Measurements from ENCODE around the gene SRSF1.
A peak's percentile ranks its signal among the peaks of the same experiment; 100 is the strongest.

SRSF1 gene

DNA sequence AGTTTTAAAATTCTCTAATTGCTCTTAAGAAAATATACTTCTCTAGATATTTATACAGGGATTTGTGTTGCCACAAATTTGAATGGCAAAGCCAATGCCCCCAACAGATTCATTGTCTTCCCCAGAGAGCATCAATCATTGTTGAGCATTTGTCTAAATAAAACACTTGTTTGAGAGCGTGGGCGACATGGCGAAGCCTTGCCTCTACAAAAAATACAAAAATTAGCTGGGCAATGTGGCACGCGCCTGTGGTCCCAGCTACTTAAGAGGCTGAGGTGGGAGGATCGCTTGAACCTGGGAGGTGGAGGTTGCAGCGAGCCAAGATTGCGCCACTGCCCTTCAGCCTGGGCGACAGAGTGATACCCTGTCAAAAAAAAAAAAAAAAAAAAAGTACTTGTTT is 13.4 kb upstream of the SRSF1 start:
- POLR2A ChIA-PET, result no interaction called here
- CTCF ChIA-PET, result no interaction called here
- TF ChIP-seq, protein P1, sequence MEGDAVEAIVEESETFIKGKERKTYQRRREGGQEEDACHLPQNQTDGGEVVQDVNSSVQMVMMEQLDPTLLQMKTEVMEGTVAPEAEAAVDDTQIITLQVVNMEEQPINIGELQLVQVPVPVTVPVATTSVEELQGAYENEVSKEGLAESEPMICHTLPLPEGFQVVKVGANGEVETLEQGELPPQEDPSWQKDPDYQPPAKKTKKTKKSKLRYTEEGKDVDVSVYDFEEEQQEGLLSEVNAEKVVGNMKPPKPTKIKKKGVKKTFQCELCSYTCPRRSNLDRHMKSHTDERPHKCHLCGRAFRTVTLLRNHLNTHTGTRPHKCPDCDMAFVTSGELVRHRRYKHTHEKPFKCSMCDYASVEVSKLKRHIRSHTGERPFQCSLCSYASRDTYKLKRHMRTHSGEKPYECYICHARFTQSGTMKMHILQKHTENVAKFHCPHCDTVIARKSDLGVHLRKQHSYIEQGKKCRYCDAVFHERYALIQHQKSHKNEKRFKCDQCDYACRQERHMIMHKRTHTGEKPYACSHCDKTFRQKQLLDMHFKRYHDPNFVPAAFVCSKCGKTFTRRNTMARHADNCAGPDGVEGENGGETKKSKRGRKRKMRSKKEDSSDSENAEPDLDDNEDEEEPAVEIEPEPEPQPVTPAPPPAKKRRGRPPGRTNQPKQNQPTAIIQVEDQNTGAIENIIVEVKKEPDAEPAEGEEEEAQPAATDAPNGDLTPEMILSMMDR (IDR thresholded peaks at IDR 0.05; ENCODE audit: insufficient read depth, low read length, missing control alignments), result no peak
- no peak for DNase-seq (ENCODE audit: low read depth, low spot score)
- no peak overlapping the region for H3K4me3 ChIP-seq (ENCODE audit: low read depth, low read length)

DNA sequence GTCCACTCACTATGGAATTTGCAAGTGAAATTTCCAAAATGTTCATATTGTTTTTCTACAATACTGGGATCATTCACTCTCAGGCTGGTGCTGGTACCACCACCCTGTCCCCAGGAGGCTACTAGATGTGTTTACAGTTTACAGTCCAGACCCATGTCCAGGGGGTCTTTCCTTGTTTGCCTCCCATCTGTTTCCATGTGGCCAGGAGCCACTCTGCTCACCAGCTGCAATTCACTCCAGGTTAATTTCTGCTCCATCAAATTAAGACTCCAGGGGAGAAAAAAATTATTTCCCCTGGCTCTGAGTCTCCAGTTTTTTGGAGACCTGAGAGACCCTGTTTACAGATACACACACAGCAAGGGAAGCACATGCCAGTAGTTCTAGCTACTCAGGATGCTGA is 12.5 kb upstream of the SRSF1 start:
- TF ChIP-seq, protein P1 (IDR thresholded peaks at IDR 0.05; ENCODE audit: insufficient read depth, low read length, missing control alignments), result no peak
- POLR2A ChIA-PET, result no interaction called here

DNA sequence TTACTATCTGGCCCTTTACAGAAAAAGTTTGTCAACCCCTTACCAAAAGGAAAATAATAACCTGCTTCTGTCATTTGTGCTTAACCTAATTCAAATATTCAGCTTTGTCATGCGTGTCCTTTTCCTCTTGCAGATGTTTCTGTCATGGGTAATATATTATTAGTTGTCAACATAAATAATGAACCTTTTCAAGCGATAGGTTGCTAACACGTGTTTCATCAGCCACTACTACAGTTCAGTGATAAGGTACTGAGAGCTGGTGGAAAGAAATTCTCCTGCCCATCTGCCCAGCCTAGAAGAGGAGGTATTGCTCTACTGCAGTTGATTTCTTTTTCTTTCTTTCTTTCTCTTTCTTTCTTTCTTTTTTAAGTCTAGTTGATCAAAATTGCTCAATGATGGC is 12.0 kb upstream of the SRSF1 start:
- DNase-seq (ENCODE audit: low read depth, low spot score), result no peak
- POLR2A ChIA-PET, result no interaction called here
- CTCF ChIA-PET, result no interaction called here
- TF ChIP-seq, protein P1 (IDR thresholded peaks at IDR 0.05; ENCODE audit: insufficient read depth, low read length, missing control alignments), result no peak
- no peak overlapping the region for H3K4me3 ChIP-seq (ENCODE audit: low read depth, low read length)

More for the DNA sequence above, 12.5 kb upstream of the SRSF1 start:
- H3K4me3 ChIP-seq (ENCODE audit: low read depth, low read length), result no peak overlapping the region
- no peak for DNase-seq (ENCODE audit: low read depth, low spot score)
- CTCF ChIA-PET, result no interaction called here

DNA sequence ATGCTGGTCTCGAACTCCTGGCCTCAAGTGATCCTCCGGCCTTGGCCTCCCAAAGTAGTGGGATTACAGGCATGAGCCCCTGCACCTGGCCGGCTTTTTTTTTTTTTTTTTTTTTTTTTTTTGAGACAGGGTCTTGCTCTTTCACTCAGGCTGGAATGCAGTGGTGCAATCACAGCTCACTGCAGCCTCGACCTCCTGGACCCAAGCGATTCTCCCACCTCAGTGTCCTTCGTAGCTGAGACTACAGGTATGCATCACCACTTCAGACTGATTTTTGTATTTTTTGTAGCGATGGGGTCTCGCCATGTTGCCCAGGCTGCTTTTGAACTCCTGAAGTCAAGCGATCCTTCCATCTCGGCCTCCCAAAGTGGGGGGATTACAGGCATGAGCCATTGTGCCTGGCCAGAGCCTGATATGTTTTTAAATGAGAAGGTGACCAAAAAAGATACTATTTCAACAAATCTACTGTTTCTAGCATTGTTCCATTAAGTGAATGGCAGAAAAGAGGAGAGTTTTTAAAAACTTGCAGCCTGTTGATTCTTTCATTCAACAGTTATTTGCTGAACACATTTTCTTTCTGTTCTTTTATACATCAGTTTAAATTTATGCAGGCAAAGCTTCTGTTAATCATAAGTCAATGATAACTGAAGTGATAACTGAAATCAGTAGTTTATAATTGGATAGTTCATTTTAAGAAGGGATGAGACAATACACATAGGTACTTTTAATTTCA is 3.2 kb upstream of the SRSF1 start:
- CTCF ChIA-PET, result interaction anchor here (0.8 to 1.5 kb wide), 3 partner anchors 11 to 104 kb away, joined by 3 to 6 read pairs (median 3); no protein-coding TSS in a partner anchor
- POLR2A ChIA-PET, result no interaction called here
- TF ChIP-seq, protein P1 (IDR thresholded peaks at IDR 0.05; ENCODE audit: insufficient read depth, low read length, missing control alignments), result no peak
- no peak for DNase-seq (ENCODE audit: low read depth, low spot score)
- no peak overlapping the region for H3K4me3 ChIP-seq (ENCODE audit: low read depth, low read length)

DNA sequence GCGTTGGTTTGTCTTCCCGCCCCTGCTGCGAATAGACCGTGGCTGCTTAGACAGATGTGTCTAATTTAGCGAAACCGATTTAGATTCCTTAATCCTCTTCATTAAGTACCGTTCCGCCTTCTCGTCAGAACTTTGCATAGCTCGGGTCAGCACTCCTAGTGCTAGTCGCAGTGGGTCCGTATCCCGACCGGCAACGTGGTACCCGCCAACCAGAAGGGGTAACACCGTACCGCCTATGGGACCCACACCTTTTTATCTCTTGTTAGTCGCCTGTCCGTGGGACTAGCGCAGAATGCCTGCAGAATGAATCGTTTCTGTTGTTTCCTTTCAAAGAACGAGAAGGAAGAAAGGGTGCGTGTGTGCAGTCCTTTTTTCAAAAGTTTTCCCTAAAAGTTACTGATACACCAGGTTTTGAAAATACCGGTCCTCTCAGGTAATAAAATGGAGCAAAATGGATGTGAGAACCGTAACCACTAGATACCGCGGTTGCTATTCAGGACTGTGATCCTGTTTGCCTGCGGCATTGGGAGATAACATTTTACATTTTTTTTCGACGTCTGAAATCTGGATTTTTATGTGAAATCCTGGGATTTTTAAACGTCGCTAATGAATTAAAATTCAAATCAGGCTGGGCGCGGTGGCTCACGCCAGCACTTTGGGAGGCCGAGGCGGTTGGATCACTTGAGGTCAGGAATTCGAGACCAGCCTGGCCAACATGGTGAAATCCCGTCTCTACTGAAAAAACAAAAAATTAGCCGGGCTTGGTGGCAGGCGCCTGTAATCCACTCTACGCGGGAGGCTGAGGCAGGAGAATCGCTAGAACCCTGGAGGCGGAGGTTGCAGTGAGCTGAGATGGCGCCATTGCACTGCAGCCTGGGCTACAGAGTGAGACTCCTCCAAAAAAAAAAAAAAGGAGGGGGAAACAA is 998 bp upstream of the SRSF1 start:
- CTCF ChIA-PET, result interaction anchor here (1.3 to 20.5 kb wide), 6 partner anchors 9 to 174 kb away, joined by 3 to 1361 read pairs (median 9); partner anchors contain the start of gene MRPS23
- TF ChIP-seq, protein P1 (IDR thresholded peaks at IDR 0.05; ENCODE audit: insufficient read depth, low read length, missing control alignments), result no peak
- H3K4me3 ChIP-seq (ENCODE audit: low read depth, low read length), result peak overlapping the region; percentile 95
- POLR2A ChIA-PET, result interaction anchor here (1.1 to 2.6 kb wide), 9 partner anchors 12 to 344 kb away, joined by 4 to 23 read pairs (median 11); partner anchors contain the start of genes DYNLL2, MRPS23, SUPT4H1 and VEZF1
- DNase-seq (ENCODE audit: low read depth, low spot score), result no peak

DNA sequence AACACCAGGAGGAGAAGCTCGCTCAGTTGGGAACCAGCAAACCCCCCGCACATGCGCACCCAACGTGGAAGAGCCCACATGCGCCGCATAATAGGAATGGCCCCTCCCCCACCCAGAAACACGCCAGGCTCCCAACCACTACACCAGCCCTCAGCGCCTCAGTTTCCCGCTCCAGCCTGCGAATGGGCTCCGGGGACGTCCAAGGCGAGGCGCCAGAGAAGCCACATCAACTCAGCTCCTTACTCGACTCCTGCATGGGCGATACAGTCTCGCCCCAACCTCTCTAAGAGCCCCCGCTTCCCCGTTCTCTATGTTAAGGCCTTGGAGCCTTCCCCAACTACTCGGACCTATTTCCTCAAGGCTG is 504 bp downstream of the SRSF1 start:
- peak overlapping the region; percentile 95 for H3K4me3 ChIP-seq (ENCODE audit: low read depth, low read length)
- CTCF ChIA-PET, result interaction anchor here (0.6 to 20.5 kb wide), 8 partner anchors 11 to 334 kb away, joined by 3 to 1361 read pairs (median 3); partner anchors contain the start of gene MRPS23
- TF ChIP-seq, protein P1 (IDR thresholded peaks at IDR 0.05; ENCODE audit: insufficient read depth, low read length, missing control alignments), result no peak
- no peak for DNase-seq (ENCODE audit: low read depth, low spot score)
- POLR2A ChIA-PET, result interaction anchor here (0.6 to 2.6 kb wide), 10 partner anchors 11 to 345 kb away, joined by 3 to 23 read pairs (median 10); partner anchors contain the start of genes DYNLL2, MRPS23 and SUPT4H1

Data from AG04449 (cell line).